ENCODE data around the gene DAPK2.

DNA sequence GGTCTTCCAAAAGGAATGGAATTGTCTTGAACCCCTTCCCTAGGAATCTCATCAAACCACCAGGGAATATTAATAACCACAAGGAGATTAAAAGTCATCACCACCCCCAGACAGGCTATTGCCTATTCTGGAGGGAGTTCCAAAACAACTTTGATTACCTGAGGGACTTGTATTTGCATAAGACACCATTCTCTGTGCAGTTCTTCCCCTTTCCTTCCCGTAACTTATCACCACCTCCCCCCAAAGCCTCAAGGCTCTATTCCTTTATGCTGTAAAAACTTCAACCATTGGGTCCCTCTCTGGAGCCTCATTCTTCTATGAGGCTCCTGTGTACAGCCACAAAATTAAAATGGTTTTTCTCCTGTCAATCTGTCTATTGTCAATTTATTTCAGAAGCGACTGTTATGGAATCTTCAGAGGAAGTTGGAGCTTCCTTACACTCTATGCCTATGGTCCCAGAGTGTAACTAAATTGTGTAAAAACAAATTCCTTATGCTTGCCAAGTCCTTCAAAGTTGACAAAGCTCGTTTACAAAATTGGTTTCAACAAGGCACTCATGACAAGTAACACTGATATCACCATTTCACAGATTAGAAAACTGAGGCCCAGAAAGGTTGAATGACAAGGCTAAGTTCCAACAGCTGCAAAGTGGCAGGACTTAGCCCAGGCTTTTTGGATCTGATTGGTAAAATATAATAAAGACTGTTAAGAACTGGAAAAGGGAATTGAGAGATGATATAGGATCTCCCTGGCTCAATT, 144.2 kb downstream of the DAPK2 start:
- TF ChIP-seq CTCF (conservative IDR thresholded peaks at IDR 0.05): no peak
- TF ChIP-seq ZFX (IDR thresholded peaks at IDR 0.05): no peak

All from C4-2B (cell line).